A549 (cell line): Measurements from ENCODE around the gene AICDA. TPM values are rescaled to one million over a fixed set of nuclear protein-coding genes. Genes with fewer than 3 reads are reported as not detected.
"Not testable (repeated sequence)": the region's sequence is repeated elsewhere in the genome, so short reads cannot be mapped to it uniquely, and the experiment has no call there.

Experiments
- ATAC-seq, 2 experiments: fragments of 200-7000 bp in 1 of 2; fragments of >200 bp in 1 of 2; cut with Nextera tagmentation in 1 of 2; cut with Tn5 transposase in 1 of 2; 3 replicates each; pipeline versions ENCODE4 v1.8.0 to v1.9.1; 2018 to 2020; ENCODE audit warnings: mild to moderate bottlenecking in 1 of 2, moderate library complexity in 1 of 2
- CTCF ChIA-PET: fragments of 300-600 bp; sonication (Branson Sonifier 250); formaldehyde crosslinking; extraction: SDS; loops from one replicate; lab custom pipeline; 2021; ENCODE audit warnings: antibody characterized with exemption, inconsistent platforms; lab: Yijun Ruan, JAX
- POLR2A ChIA-PET: fragments of 350-600 bp; formaldehyde crosslinking; extraction: SDS; loops from one replicate; lab custom pipeline; 2021; ENCODE audit warnings: antibody characterized with exemption, inconsistent platforms; lab: Yijun Ruan, JAX
- DNase-seq, 2 experiments: peaks; one replicate each; pipeline versions ENCODE4 v3.0.0 to v3.0.0-alpha.2; 2011 to 2016; ENCODE audit warnings: low read depth in 1 of 2, low spot score in 1 of 2
- FAIRE-seq: peaks from 2 replicates; lab custom pipeline; 2011; peaks lifted over from hg19 to GRCh38; lab: Jason Lieb, UNC
- H3K27ac ChIP-seq, 2 experiments: fragments of >200 bp; sonication (Bioruptor Twin); formaldehyde crosslinking; 3 replicates each; pipeline ENCODE4 v1.5.1; 2016 to 2017
- H3K4me1 ChIP-seq: fragments of >200 bp; sonication (Bioruptor Twin); formaldehyde crosslinking; 3 replicates; pipeline ENCODE4 v1.6.1; 2016
- H3K4me2 ChIP-seq: fragments of >200 bp; sonication (Bioruptor Twin); formaldehyde crosslinking; 3 replicates; pipeline ENCODE4 v1.6.1; 2016
- H3K4me3 ChIP-seq: fragments of >200 bp; sonication (Bioruptor Twin); formaldehyde crosslinking; 3 replicates; pipeline ENCODE4 v1.5.1; 2016
- H3K9me3 ChIP-seq: fragments of >200 bp; sonication (Bioruptor Twin); formaldehyde crosslinking; 3 replicates; pipeline ENCODE4 v1.6.1; 2016
- CEBPB ChIP-seq, 2 experiments: fragments of >200 bp in 1 of 2; sonication (Bioruptor Twin) in 1 of 2; formaldehyde crosslinking in 1 of 2; IDR thresholded peaks; 2 replicates each; pipeline ENCODE4 v1.6.1; 2012 to 2016
- CTCF ChIP-seq: fragments of >200 bp; sonication (Bioruptor Twin); formaldehyde crosslinking; IDR thresholded peaks from 3 replicates; pipeline ENCODE4 v1.5.1; 2016
- EP300 ChIP-seq, 2 experiments: fragments of >200 bp; sonication (Bioruptor Twin); formaldehyde crosslinking; IDR thresholded peaks; 2 replicates in 1 of 2; 3 replicates in 1 of 2; pipeline ENCODE4 v1.6.1; 2016 to 2017
- ESRRA ChIP-seq: fragments of 150-350 bp; IDR thresholded peaks from 2 replicates; pipeline ENCODE4 v1.6.1; 2014; ENCODE audit warnings: mild to moderate bottlenecking, low read length, borderline replicate concordance
- FOSB ChIP-seq: fragments of 250-450 bp; sonication (Bioruptor Pico); IDR thresholded peaks from 2 replicates; pipeline ENCODE4 v1.5.0; 2020; ENCODE audit warnings: mild to moderate bottlenecking, moderate library complexity
- FOXS1 ChIP-seq: fragments of 250-450 bp; sonication (Bioruptor Pico); IDR thresholded peaks from 2 replicates; pipeline ENCODE4 v1.5.0; 2020; ENCODE audit warnings: mild to moderate bottlenecking, moderate library complexity
- HDAC2 ChIP-seq: fragments of 200-600 bp; sonication (generic); IDR thresholded peaks from 2 replicates; pipeline ENCODE4 v1.6.1; 2016
- HES2 ChIP-seq: fragments of >200 bp; sonication (Bioruptor Twin); formaldehyde crosslinking; IDR thresholded peaks from 2 replicates; pipeline ENCODE4 v1.6.1; 2016
- HOXB13 ChIP-seq: fragments of 250-450 bp; sonication (Bioruptor Pico); IDR thresholded peaks from 2 replicates; pipeline ENCODE4 v1.5.0; 2020; ENCODE audit warnings: low read depth, mild to moderate bottlenecking, moderate library complexity
- HOXB5 ChIP-seq: fragments of 250-450 bp; sonication (Bioruptor Pico); IDR thresholded peaks from 2 replicates; pipeline ENCODE4 v1.5.0; 2020; ENCODE audit warnings: mild to moderate bottlenecking, moderate library complexity
- JUN ChIP-seq, 2 experiments: fragments of >200 bp; sonication (Bioruptor Twin); formaldehyde crosslinking; IDR thresholded peaks; 2 replicates in 1 of 2; 3 replicates in 1 of 2; pipeline ENCODE4 v1.6.1; 2016 to 2017
- KDM1A ChIP-seq: fragments of 200-600 bp; sonication (generic); IDR thresholded peaks from 2 replicates; pipeline ENCODE4 v1.6.1; 2016; ENCODE audit warnings: low read depth, mild to moderate bottlenecking
- KDM5A ChIP-seq: fragments of 200-600 bp; sonication (generic); IDR thresholded peaks from 2 replicates; pipeline ENCODE4 v1.6.1; 2016; ENCODE audit warnings: antibody characterized with exemption, mild to moderate bottlenecking
- MAFK ChIP-seq: fragments of 450-650 bp; IDR thresholded peaks from 2 replicates; pipeline ENCODE4 v1.6.1; 2014; ENCODE audit not compliant: partially characterized antibody
- MYC ChIP-seq: IDR thresholded peaks from 2 replicates; pipeline ENCODE4 v1.6.1; 2012; ENCODE audit warnings: mild to moderate bottlenecking, inconsistent platforms, low read length, improper control_type of control experiment, borderline replicate concordance
- NR3C1 ChIP-seq: fragments of >200 bp; sonication (Bioruptor Twin); formaldehyde crosslinking; IDR thresholded peaks from 3 replicates; pipeline ENCODE4 v1.6.1; 2017
- PBX3 ChIP-seq: IDR thresholded peaks from 2 replicates; pipeline ENCODE4 v1.6.1; 2012
- PHF8 ChIP-seq: fragments of 200-600 bp; sonication (generic); IDR thresholded peaks from 2 replicates; pipeline ENCODE4 v1.6.1; 2016; ENCODE audit warnings: low read depth, mild to moderate bottlenecking, antibody characterized with exemption, moderate library complexity, borderline replicate concordance
- RAD21 ChIP-seq, 2 experiments: fragments of >200 bp in 1 of 2; sonication (Bioruptor Twin) in 1 of 2; formaldehyde crosslinking in 1 of 2; IDR thresholded peaks in 1 of 2; conservative IDR thresholded peaks in 1 of 2; 2 replicates in 1 of 2; 3 replicates in 1 of 2; pipeline ENCODE4 v1.6.1; 2012 to 2018; ENCODE audit warnings: inconsistent platforms in 1 of 2
- RARB ChIP-seq: fragments of 250-450 bp; sonication (Bioruptor Pico); IDR thresholded peaks from 2 replicates; pipeline ENCODE4 v1.8.0; 2021; ENCODE audit warnings: mild to moderate bottlenecking, moderate library complexity
- RCOR1 ChIP-seq: fragments of 150-350 bp; IDR thresholded peaks from 2 replicates; pipeline ENCODE4 v1.6.1; 2014; ENCODE audit warnings: antibody characterized with exemption, low read length, low read depth
- RFX5 ChIP-seq: fragments of 450-650 bp; IDR thresholded peaks from 2 replicates; pipeline ENCODE4 v1.7.1; 2014; ENCODE audit warnings: antibody characterized with exemption, mild to moderate bottlenecking, moderate library complexity
- SMC3 ChIP-seq: fragments of >200 bp; sonication (Bioruptor Twin); formaldehyde crosslinking; IDR thresholded peaks from 3 replicates; pipeline ENCODE4 v1.6.1; 2018; ENCODE audit warnings: inconsistent platforms
- SREBF2 ChIP-seq: fragments of 450-650 bp; IDR thresholded peaks from 2 replicates; pipeline ENCODE4 v1.6.1; 2014; ENCODE audit warnings: mild to moderate bottlenecking, moderate library complexity
- TFCP2L1 ChIP-seq: fragments of 250-450 bp; sonication (Bioruptor Pico); IDR thresholded peaks from 2 replicates; pipeline ENCODE4 v1.5.0; 2021; ENCODE audit warnings: mild to moderate bottlenecking
- ZC3H11A ChIP-seq: fragments of 450-650 bp; IDR thresholded peaks from 2 replicates; pipeline ENCODE4 v1.6.1; 2014; ENCODE audit warnings: antibody characterized with exemption, mild to moderate bottlenecking
- whole genome bisulfite sequencing: methylation state at CpG from one replicate; pipeline ENCODE4 v1.1.6; 2017; ENCODE audit errors: missing lambda C conversion rate; 5-methylcytosine and 5-hydroxymethylcytosine counted together
- polyA plus RNA-seq, 4 experiments: library from polyadenylated mRNA; depleted of rRNA in 3 of 4; stranded (reverse); fragments of >200 nt; fragmentation: RNase III in 1 of 4; extraction: RNeasy Plus Mini Kit Qiagen cat#74134 plus additional on column Dnase treatment in 1 of 4; gene quantifications; 2 replicates in 3 of 4; 3 replicates in 1 of 4; pipeline ENCODE4 v1.2.3, GENCODE V29; 2011 to 2017

Gene AICDA
- polyA plus RNA-seq, 2 of the 4 experiments (the other 2 are of a cell fraction) = 0.05 to 0.16 TPM

- Histone ChIP-seq H3K27ac (no peak overlapping the region), H3K9me3 (peaks cover 2% of the 10 kb centered on the region; the same call in 1 of the 3 replicates), H3K4me2 (no peak overlapping the region), H3K4me1 (no peaks in the 10 kb centered on the region), H3K4me3 (no peak overlapping the region)
- DNase-seq = peak in 1 of 2 experiments; percentile 22
- ATAC-seq = peak in 1 of 2 experiments; percentile 36; a peak in 2 of 6 replicates
- ChIA-PET CTCF (interaction anchor here (1.0 to 1.4 kb wide), 2 partner anchors 22 to 24 kb away, joined by 3 to 5 read pairs; no protein-coding TSS in a partner anchor), POLR2A (no interaction called here)
- TF ChIP-seq HES2 = no peak
- no peak for TF ChIP-seq ESRRA
- TF ChIP-seq SREBF2 = no peak
- no peak for TF ChIP-seq SMC3
- no peak for TF ChIP-seq FOSB (CRISPR knock-in tag)
- TF ChIP-seq PBX3 = no peak
- no peak for TF ChIP-seq RCOR1
- no peak for TF ChIP-seq FOXS1 (CRISPR knock-in tag)
- no peak for TF ChIP-seq MYC
- no peak for TF ChIP-seq EP300 (IDR thresholded peaks at IDR 0.05)
- no peak for FAIRE-seq
These were observed 46.1 kb downstream of the AICDA start for GRCh38 chr12:8566525-8566924.

- CTCF ChIA-PET = interaction anchor here (0.7 to 1.4 kb wide), 3 partner anchors 22 to 1232 kb away, joined by 3 to 5 read pairs (median 3); no protein-coding TSS in a partner anchor
- ATAC-seq, FAIRE-seq, H3K4me3 ChIP-seq, H3K4me2 ChIP-seq, H3K4me1 ChIP-seq, H3K27ac ChIP-seq, DNase-seq, POLR2A ChIA-PET, H3K9me3 ChIP-seq: not testable (repeated sequence)
- WGBS = 55% methylated on average over 2 of the region's 2 CpGs
These were observed 46.6 kb downstream of the AICDA start for GRCh38 chr12:8566052-8566451.

- H3K9me3 ChIP-seq = peaks cover 2% of the 10 kb centered on the region; the same call in 1 of the 3 replicates
- ATAC-seq (no peak), FAIRE-seq (no peak), DNase-seq (no peak)
- WGBS = 36% methylated on average over 22 of the region's 22 CpGs
- H3K4me3 ChIP-seq = no peak overlapping the region
- ChIA-PET POLR2A (no interaction called here), CTCF (interaction anchor here (0.6 kb wide), 1 partner anchor 20 kb away, joined by 3 read pairs; no protein-coding TSS in a partner anchor)
- no peak overlapping the region for H3K4me2 ChIP-seq
- H3K4me1 ChIP-seq = no peaks in the 10 kb centered on the region
- H3K27ac ChIP-seq = no peak overlapping the region
- no peak for TF ChIP-seq HOXB5 (CRISPR knock-in tag)
- TF ChIP-seq JUN (IDR thresholded peaks at IDR 0.05) = no peak
- TF ChIP-seq RARB (CRISPR knock-in tag) = no peak
- no peak for TF ChIP-seq ZC3H11A
- peak; percentile 7 for TF ChIP-seq MAFK
- no peak for TF ChIP-seq SMC3
- TF ChIP-seq FOSB (CRISPR knock-in tag) = no peak
These were observed 48.0 kb downstream of the AICDA start for GRCh38 chr12:8564656-8565055.

- Histone ChIP-seq H3K4me2 (no peak overlapping the region), H3K27ac (no peak overlapping the region), H3K4me1 (no peaks in the 10 kb centered on the region), H3K9me3 (peaks cover 2% of the 10 kb centered on the region; the same call in 1 of the 3 replicates), H3K4me3 (no peak overlapping the region)
- no peak for DNase-seq
- POLR2A ChIA-PET = no interaction called here
- ATAC-seq = no peak
- 47% methylated on average over 3 of the region's 3 CpGs for WGBS
- no peak for FAIRE-seq
- TF ChIP-seq NR3C1 (no peak), HOXB13 (no peak), CTCF (no peak), KDM5A (no peak), TFCP2L1 (CRISPR knock-in tag) (no peak), KDM1A (no peak), RFX5 (no peak), CEBPB (IDR thresholded peaks at IDR 0.05) (no peak), HDAC2 (no peak), RAD21 (conservative IDR thresholded peaks at IDR 0.05 in 1 of 2, IDR thresholded peaks at IDR 0.05 in 1 of 2) (no peak), PHF8 (no peak)
- CTCF ChIA-PET = interaction anchor here (0.6 to 1.4 kb wide), 2 partner anchors 19 to 327 kb away, joined by 3 to 8 read pairs; no protein-coding TSS in a partner anchor
These were observed 49.3 kb downstream of the AICDA start for GRCh38 chr12:8563356-8563755.
